Hematopoietic multipotent progenitor cell treated with erythropoietin and hydrocortisone succinate and interleukin-3 and kit ligand, for 15 days (in vitro differentiated cells): ENCODE results near the gene FAM98C.
"Not testable (repeated sequence)": the region's sequence is repeated elsewhere in the genome, so short reads cannot be mapped to it uniquely, and the experiment has no call there.

ENCODE experiments used
- DNase-seq: peaks from one replicate; pipeline ENCODE4 v3.0.0-alpha.2; 2015; ENCODE audit warnings: low spot score

Gene FAM98C

GRCh38 chr19:38399081-38399480 lies 3.8 kb upstream of the FAM98C start:
- DNase-seq, result no peak

GRCh38 chr19:38399537-38399936 lies 3.4 kb upstream of the FAM98C start:
- DNase-seq, result no peak

- no peak for DNase-seq
Observed at GRCh38 chr19:38400361-38400760, 2.5 kb upstream of the FAM98C start.

GRCh38 chr19:38401148-38401547 lies 1.7 kb upstream of the FAM98C start:
- no peak for DNase-seq

GRCh38 chr19:38402623-38402966 lies 298 bp upstream of the FAM98C start:
- DNase-seq, result no peak

- no peak for DNase-seq
Observed at GRCh38 chr19:38404858-38405257, 2.0 kb downstream of the FAM98C start.

GRCh38 chr19:38405276-38405675 lies 2.4 kb downstream of the FAM98C start:
- DNase-seq, result no peak

GRCh38 chr19:38409631-38410133 lies 6.8 kb downstream of the FAM98C start:
- no peak for DNase-seq

GRCh38 chr19:38410407-38410806 lies 7.5 kb downstream of the FAM98C start:
- not testable (repeated sequence) for DNase-seq

GRCh38 chr19:38411041-38411712 lies 8.3 kb downstream of the FAM98C start:
- DNase-seq, result no peak

- DNase-seq, result not testable (repeated sequence)
Observed at GRCh38 chr19:38411898-38412297, 9.0 kb downstream of the FAM98C start.

- DNase-seq, result no peak
Observed at GRCh38 chr19:38412491-38412890, 9.6 kb downstream of the FAM98C start.

- DNase-seq, result no peak
Observed at GRCh38 chr19:38412961-38413360, 10.1 kb downstream of the FAM98C start.

- no peak for DNase-seq
Observed at GRCh38 chr19:38413416-38413815, 10.5 kb downstream of the FAM98C start.

- DNase-seq, result no peak
Observed at GRCh38 chr19:38417146-38417543, 14.3 kb downstream of the FAM98C start.

GRCh38 chr19:38417544-38418506 lies 14.9 kb downstream of the FAM98C start:
- DNase-seq, result peak; percentile 15

GRCh38 chr19:38420935-38421334 lies 18.0 kb downstream of the FAM98C start:
- no peak for DNase-seq

GRCh38 chr19:38421856-38422255 lies 19.0 kb downstream of the FAM98C start:
- DNase-seq, result no peak

- DNase-seq, result no peak
Observed at GRCh38 chr19:38422438-38422837, 19.5 kb downstream of the FAM98C start.

- DNase-seq, result no peak
Observed at GRCh38 chr19:38424272-38424671, 21.4 kb downstream of the FAM98C start.

GRCh38 chr19:38425222-38425809 lies 22.4 kb downstream of the FAM98C start:
- no peak for DNase-seq

- no peak for DNase-seq
Observed at GRCh38 chr19:38425810-38426466, 23.0 kb downstream of the FAM98C start, which contains the start of gene RASGRP4. Gene RASGRP4 (minus strand): TSS chr19:38426219. CDS start chr19:38426091, 128 bp downstream.
